NCI-H2171 treated with DMSO at 0.1 percent for 48 hours (cell line): Measurements from ENCODE around the gene CCDC185.
"Not testable (repeated sequence)": the region's sequence is repeated elsewhere in the genome, so short reads cannot be mapped to it uniquely, and the experiment has no call there.

Experiments used
- DNase-seq: peaks from one replicate; lab custom pipeline; 2025; lab: John Stamatoyannopoulos, UW

Gene CCDC185

DNA sequence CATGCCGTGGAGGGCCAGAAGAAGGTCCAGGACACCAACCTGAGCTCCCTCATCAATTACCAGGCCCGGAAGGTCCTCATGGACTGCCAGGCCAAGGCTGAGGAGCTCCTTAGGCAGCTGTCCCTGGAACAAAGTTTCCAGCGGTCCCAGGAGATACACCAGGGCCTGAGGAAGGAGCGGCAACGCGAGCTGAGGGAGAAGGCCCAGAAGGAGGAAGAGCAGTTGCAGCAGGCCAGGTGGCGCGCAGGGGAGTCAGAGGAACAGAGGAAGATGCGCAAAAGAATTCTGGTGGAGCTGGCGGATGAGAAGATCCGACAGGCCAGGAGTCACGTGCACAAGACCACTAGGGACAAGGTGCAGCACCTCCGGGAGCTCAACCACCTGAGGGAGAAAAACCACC is 1.5 kb downstream of the CCDC185 start:
- no peak for DNase-seq

DNA sequence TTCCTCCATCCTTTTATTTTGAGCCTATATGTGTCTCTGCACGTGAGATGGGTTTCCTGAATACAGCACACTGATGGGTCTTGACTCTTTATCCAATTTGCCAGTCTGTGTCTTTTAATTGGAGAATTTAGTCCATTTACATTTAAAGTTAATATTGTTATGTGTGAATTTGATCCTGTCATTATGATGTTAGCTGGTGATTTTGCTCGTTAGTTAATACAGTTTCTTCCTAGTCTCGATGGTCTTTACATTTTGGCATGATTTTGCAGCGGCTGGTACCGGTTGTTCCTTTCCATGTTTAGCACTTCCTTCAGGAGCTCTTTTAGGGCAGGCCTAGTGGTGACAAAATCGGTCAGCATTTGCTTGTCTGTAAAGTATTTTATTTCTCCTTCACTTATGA is 6.2 kb downstream of the CCDC185 start:
- DNase-seq, result not testable (repeated sequence)

DNA sequence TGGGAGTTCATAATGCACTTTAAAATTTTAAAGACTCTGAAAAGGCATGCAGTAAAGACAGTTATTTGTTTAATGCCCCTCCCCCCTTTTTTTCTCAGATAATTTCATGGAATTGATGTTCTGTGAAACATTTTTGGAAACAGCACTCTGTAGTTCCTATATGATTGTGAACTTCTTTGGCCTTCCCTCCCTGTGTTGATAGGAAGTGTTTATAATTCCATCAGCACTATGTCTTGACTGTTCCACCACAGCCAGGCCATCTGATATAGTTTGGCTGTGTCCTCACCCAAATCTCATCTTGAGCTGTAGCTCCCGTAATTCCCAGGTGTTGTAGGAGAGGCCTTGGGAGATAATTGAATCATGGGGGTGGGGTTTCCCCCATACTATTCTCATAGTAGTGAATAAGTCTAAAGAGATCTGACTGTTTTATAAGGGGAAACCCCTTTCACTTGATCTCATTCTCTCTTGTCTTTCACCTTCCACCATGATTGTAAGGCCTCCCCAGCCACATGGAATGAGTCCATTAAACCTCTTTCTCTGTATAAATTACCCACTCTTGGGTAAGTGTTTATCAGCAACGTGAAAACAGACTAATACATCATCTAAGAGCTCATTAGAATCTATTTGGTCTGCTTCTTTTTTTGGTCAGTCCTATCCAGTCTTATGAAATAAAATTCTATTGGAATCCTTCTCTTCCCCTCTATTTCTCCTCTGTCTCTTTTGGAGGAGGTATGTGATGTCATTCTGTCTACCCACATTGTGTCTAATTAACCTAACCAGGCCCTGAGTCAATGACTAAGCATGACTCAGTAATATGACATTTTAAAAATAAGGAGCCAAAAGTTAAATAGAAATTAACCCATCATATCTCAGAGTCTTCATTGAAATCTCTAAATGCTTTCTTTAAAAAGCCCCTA is 8.9 kb downstream of the CCDC185 start:
- no peak for DNase-seq

DNA sequence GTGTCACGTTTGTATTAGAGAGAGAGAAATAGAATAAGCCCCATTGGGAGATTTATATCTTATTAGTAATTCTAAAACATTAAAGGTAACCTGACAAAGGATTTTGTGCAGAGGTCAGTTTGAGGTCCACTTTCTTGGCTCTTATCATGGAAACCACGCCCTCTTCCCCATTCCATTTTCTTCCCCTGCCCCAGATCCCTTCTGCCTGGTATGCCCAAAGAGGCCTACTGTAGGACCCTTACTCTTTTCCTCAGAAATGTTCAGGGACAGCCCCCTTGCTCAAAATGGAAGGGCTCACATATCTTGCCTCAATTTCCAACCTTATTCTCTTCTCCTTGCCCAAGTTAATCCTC is 9.6 kb downstream of the CCDC185 start:
- DNase-seq, result no peak

DNA sequence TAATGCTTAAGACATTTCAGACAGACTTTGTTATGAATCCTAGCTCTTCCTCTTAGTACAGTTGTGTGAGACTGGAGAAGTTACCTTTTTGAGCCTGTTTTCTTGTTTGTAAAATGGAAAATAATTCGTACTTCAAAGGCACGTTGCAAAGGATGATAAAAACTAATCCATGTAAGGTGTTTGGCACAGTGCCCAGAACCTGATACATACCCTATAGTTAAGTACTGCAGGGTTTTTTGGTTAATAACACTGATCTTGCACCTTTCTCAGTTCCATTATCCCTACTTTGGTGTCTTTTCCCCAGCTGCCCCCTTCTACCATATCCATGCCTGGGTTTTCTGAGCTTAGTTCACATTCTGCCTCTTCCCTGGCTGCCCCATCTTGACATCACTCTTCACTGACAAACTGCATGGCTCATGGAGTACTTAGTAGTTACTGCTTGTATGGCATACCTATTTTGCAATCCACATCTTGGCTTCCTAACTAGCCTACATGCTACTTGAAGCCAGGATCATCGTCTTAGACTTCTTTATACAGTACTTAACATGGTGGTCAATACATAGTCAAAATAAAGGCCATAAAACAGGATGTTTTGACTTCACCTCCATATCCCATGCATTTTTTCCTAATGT is 10.1 kb downstream of the CCDC185 start:
- DNase-seq, result peak; percentile 27

DNA sequence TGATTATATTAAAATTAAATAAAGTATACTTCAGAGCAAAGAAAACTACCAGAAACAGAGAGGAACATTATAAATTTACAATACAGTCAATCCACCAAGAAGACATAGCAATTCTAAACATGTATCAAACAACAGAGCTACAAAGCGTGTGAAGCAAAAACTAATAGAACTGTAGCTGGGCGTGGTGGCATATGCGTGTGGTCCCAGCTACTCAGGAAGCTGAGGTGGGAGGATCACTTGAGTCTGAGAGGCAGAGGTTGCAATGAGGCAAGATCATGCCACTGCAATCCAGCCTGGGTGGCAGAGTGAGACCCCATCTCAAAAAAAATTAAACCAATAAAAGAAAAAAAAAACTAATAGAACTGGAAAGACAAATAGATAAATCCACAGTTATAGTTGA is 12.3 kb downstream of the CCDC185 start:
- DNase-seq, result no peak

DNA sequence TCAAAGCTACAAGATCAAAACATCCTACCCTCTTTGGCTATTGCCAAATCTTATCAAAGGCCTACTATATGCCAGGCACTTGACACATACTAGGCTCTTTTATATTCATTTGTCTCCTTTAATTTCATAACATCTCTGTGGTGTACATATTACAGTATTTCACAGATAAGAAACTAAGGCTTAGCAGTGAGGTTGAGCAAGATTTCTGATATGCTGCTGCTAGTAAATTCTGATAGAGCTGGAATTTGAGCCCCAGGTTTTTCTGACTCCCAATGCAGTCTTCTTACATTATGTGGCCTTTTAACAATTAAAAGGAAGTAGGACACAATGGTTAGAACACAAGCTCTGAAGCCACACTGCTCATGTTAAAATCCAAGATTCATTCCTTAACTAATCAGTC is 16.8 kb downstream of the CCDC185 start:
- DNase-seq, result no peak

DNA sequence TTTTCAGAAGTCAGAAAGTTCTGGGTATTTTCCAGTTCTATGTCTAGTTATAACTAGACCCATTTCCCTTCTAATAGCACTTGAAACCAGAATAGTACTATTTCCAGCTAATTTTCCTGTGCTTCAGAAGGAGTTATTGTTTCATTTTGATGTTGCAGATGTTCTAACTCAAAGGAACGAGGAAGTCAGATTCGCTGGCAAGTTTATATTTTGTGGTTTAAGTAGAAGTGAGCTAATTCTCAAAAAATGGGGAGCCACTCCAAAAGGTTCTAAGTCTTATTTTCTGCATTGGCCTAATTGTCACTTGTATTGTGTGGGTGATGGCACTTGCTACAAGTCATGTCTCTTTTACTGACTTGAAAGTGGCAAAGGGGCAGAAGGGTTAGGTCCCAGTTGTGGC is 18.1 kb downstream of the CCDC185 start:
- no peak for DNase-seq

DNA sequence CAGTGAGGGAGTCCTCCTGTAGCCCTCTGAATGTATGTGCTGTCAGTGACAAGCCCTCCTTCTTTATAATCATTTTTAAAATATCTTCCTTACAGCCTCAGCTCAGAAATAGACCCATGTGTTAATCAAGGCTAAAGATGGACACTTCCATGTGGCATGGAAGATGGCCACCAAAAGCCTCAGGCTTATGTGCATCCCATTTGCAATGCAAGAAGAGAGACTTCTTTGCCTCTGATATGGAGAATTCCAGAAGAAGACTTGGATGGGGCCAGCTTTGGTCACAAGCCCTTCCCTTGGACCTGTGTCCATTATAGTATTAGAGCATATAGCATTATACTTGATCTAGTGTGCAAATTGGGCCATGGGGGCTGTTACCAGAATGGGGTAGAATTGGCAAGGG is 18.5 kb downstream of the CCDC185 start:
- no peak for DNase-seq

DNA sequence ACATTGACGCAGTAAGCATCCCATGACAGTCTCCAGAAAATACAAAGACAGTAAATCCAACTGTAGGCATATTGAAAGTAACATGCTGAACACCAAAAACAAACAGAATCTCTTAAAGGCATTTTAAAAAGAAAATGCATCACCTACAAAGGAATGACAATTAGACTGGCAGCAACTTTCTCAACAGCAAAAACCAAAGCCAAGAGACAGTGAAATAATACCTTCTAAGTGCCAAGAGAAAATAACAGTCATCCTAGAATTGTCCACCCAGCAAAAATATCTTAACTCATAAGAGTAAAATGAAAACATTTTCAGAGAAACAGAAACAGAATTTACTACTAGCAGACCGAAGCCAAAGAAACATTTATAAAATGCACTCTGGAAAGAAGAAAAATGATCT is 20.0 kb downstream of the CCDC185 start:
- no peak for DNase-seq

DNA sequence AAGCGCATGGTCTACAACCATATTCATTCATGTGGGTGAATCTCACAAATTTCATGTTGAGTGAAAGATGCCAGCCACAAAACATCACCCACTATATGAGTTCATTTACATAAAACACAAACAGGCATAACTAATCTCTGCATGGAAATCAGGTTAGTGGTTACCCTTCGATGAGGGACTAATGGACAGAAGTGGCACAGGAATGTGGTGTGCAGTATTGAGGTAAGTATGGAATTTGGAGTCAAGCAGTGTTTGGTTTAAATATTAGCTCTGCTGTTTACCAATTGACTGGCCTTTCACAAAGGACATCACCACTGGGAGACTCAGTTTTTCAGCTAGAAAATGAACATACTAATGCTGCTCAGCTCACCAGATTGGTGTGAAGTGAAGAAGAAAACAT is 24.2 kb downstream of the CCDC185 start:
- DNase-seq, result no peak

DNA sequence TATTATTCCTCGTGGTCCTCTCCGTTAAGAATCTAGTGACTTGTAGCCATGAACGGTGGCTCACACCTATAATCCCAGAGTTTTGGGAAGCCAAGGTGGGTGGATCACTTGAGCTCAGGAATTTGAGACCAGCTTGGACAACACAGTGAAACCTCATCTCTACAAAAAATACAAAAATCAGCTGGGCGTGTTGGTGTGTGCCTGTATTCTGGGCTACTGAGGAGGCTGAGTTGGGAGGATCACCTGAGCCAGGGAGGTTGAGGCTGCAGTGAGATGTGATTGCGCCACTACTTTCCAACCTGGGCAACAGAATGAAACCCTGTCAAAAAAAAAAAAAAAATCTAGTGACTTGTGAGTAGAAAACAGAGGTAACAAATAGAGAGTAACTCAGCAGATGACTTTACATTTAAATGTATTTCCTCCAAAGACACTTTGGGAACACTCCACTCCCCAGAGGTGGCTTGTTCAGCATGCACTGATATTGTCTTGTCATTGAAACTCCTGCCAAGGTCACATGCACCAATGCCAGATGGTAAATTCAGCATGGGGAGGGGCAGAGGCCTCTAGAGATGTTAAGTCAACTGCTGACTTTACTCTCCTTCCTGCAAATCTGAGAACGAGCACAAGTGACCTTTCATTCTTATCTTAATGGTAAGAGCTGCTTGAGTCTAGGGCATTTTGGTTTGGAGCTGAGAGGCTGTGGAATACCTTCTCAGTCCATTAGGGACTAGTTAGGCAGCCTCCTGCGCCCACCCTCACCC is 24.9 kb downstream of the CCDC185 start:
- no peak for DNase-seq

DNA sequence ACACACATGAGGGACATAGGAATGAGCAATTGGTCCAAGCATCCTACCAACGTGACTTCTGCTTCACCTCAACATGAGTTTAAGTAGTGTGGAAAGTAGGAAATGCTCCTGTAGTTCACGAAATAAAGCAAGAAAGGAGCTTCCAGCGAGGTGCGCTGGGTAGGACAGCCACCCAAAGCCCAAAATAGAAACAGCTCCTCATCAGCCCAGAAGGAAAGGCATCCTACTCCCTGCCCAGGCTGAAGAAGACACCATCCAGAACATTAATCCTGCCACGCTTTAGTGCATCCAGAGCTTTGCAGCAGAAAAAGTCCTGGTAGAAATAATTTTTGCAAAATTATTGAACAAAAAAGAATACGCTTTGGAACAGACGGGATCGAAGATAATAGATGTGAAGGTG is 25.9 kb downstream of the CCDC185 start:
- DNase-seq, result no peak

DNA sequence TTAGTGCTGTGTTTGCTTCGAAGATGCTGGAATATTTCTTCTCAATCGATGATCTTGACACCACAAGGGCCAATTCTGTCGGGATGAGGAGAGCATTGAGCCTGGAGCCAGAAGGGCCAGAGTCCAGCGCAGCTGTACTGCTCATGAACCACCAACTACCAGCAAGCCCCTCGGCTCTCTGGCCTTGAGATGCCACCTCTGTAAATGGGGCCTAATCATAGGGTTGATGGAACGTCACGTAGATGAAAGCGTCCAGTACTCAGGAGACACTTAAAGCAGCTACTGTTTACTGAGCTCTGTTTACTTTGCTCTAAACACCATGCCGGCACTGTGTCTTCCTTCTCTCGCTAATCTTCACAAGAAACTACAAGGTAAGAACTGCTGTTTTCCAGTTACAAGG is 26.3 kb downstream of the CCDC185 start:
- no peak for DNase-seq

DNA sequence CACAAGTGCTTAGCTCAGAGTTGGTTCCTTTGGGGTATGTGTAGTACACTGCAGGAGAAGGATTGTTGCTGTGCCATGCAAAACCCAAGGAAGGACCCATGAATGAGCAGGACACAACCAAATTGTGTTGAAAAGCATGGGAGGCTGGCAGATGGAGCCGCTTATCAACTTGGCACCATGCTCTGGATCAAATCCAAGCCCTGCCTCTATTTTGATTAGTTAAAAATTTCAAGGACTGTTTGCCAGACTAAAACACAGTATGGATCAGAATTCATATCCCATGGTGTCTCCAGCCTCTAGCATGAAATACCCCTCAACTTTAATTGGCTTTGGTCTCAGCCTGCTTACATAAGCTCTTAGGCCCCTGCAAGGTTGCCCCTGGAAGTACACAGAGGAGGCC is 27.8 kb downstream of the CCDC185 start:
- peak; percentile 80 for DNase-seq

DNA sequence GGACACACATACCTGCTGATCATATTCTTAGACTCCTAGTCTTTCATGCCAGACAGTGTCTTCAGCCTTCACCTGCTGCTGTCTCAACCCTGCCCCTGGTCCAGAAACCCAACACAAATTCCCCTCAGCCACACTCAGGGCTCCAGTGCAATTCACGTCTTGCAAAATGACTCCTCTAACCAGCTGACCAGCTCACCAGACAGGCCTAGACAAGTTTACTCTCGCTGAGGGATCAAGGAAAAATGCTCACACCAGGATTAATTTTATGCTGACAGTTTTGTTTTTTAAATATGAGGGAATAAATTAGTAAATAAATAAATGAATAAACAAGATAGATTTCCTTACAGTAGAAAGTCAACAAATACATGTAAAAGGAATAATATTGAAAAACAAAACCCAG is 28.5 kb downstream of the CCDC185 start:
- DNase-seq, result peak; percentile 19

DNA sequence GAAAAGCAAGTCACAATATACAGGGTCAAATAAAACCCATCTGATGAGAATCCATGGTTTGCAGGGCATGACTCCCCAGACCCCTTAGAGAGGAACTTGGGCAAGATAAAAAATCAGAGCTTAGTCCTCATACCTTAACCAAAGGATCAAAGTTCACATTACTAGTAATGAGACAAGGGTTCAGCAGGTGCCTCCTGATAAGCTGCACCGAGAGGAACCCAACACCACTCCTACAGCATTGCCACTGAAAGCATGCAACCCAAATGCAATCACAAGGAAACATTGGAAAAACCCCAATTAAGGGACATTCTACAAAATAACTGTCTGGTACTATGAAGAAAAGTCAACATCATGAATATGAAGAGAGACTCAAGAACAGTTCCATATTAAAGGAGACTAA is 29.7 kb downstream of the CCDC185 start:
- DNase-seq, result no peak

DNA sequence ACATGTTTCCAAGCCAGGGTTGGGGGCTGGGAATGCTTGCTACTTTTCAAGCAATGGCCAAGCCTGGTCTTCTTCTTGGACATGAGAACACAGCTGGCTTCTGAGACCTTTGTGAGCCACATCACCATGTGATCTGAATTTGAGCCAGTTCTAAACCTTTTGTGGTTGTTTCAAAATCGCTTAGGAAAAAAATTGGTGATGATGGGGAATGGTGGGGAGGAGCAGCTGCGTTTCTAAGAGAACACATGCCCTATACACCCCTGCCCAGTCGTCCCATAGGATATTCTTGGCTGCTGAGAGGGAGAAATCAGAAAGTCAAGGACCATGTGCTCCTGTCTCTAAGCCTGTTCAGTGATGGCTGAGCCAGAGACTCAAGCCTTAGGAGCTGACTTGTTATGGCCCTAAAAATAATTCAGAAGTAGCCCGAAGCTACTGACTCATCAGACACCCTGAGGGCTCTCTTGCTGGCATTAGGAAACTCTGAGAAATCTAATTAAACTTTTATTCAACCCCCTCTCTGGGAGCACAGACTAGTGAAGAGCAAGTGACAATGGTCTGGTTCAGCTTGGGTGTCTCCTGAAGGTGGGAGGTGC is 30.5 kb downstream of the CCDC185 start:
- DNase-seq, result no peak

DNA sequence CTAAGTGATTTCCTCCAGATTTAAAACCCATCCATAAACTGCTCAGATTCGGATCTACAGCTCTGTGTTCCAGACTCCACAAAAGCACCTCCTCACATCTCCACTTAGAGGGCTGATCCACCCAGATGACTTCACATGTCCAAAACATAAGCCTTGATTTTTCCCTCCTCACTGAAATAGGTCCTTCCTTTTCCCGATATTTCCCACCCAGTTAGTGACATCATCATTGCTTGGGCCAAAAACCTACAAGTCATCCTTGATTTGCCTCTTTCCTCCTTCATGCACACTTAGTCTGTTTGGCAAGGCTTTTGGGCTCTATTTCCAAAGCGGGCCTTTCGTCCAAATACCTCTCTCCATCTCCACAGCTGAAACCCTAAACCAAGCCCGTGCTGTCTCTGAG is 32.3 kb downstream of the CCDC185 start:
- DNase-seq, result no peak

DNA sequence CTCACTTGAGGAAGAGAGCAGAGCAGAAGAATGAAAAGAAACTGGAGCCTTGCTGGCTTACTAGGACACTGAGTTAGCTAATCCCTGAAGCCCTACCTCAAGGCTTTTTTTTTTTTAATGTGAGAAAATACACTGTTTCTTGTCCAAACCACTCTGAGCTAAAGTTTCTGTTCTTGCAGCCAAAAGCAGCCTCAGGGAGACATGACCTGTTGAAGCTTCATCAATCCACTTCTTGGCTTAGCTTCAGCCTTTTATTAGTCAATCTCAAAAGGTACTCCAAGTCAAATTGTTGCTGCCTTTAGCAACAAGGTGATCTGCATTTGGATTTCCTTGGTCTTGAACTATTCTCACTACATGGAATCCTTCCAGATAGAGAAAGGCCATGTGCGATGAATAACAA is 33.7 kb downstream of the CCDC185 start:
- DNase-seq, result no peak

DNA sequence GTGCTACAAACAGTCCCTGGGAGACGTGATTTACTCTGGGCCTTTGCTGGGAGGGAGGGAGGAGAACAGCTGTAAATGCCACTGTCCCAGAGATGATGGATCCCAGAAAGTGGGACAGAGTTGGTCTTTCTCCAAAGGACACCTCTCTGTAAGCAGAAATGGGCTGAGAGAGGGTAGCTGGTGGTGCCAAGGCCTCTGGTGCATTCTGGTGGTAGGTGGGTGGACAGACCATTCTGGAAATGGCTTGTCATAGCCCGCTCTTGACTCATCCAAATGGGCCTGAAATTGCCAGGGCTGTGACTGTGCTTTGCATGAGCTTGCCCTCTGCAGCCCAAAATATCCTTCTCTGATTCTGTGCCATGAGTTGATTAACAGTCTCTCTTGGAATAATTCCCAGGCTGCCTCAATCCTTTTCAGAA is 36.1 kb downstream of the CCDC185 start:
- DNase-seq, result no peak

DNA sequence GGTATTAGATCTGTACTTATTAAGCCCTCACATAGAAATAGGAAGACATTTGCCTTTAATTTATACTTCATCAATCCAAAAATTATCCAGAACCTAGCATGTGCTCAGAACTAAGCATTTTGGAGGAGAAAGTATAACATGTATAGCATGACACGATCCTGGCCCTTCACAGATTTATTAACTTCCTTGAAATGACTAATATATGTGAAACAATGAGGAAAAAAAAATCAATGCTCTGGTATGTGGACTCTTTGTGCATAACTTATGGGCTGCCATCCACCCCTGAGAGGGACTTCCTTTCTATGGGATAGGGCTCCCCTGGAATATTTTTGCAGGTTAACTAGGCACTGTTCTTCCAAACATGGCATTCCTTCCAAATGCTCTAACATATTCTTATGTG is 36.6 kb downstream of the CCDC185 start:
- no peak for DNase-seq

DNA sequence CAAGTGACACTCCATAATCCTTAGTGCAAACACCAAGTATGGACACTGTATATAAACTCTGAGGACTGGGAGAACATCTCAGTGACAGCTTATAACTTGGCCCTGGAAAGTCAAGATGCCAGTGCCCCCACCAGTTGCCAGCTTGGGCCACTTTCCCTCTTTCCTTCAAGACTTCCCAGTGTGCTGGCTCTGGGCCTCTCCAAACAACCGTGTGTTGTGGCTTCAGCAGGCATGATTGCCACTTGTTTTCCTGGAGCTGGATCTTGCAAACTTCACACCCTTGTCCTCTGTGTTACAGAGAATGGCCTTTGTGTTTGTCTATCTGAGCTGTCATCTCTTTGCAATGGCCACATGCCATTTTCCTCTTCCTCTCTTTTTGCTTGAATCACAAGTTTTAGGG is 37.0 kb downstream of the CCDC185 start:
- no peak for DNase-seq
